WI38 (cell line): ENCODE data around the gene HOXD12.

Experiments used
- H3K4me3 ChIP-seq: 2 replicates; pipeline ENCODE4 v1.5.1; 2011; ENCODE audit warnings: low read depth, mild to moderate bottlenecking, control low read depth, low read length
- CTCF ChIP-seq: IDR thresholded peaks from 2 replicates; pipeline ENCODE4 v1.5.1; 2012; ENCODE audit warnings: low read depth, mild to moderate bottlenecking, control low read depth, low read length

HOXD12 gene

GRCh38 chr2:176101842-176102241, 2.2 kb downstream of the HOXD12 start:
- no peak for TF ChIP-seq CTCF
- no peak overlapping the region for H3K4me3 ChIP-seq

GRCh38 chr2:176102309-176102866, 2.8 kb downstream of the HOXD12 start:
- no peak overlapping the region for H3K4me3 ChIP-seq
- TF ChIP-seq CTCF, result no peak

- no peak for TF ChIP-seq CTCF
- H3K4me3 ChIP-seq, result no peak overlapping the region
Measured at GRCh38 chr2:176103194-176103593, 3.6 kb downstream of the HOXD12 start.

GRCh38 chr2:176103742-176104315, 4.2 kb downstream of the HOXD12 start:
- no peak overlapping the region for H3K4me3 ChIP-seq
- no peak for TF ChIP-seq CTCF

GRCh38 chr2:176104316-176105077, 4.9 kb downstream of the HOXD12 start:
- no peak overlapping the region for H3K4me3 ChIP-seq
- no peak for TF ChIP-seq CTCF

- no peak overlapping the region for H3K4me3 ChIP-seq
- no peak for TF ChIP-seq CTCF
Measured at GRCh38 chr2:176105078-176105729, 5.6 kb downstream of the HOXD12 start.
